SU-DHL-6 (cell line): Measurements from ENCODE around the gene LRRC25.

Source experiments
- CTCF ChIP-seq: fragments of 200-600 bp; sonication (generic); IDR thresholded peaks from one replicate; pipeline ENCODE4 v1.5.1; 2017; ENCODE audit warnings: antibody characterized with exemption, mild to moderate bottlenecking, low read length, moderate library complexity; ENCODE audit not compliant: insufficient read depth, poor library complexity, severe bottlenecking
- EZH2phosphoT487 ChIP-seq: fragments of 200-600 bp; sonication (generic), shearing (Covaris generic); conservative IDR thresholded peaks from 2 replicates; pipeline ENCODE4 v1.6.1; 2018; ENCODE audit warnings: mild to moderate bottlenecking, antibody characterized with exemption, low read length, moderate library complexity, mixed read lengths

GRCh38 chr19:18366021-18366435 is 31.4 kb downstream of the LRRC25 start:
- no peak for TF ChIP-seq CTCF
- no peak for TF ChIP-seq EZH2phosphoT487
